ENCODE measurements around the gene TAGLN.
"Not testable (repeated sequence)": the region's sequence is repeated elsewhere in the genome, so short reads cannot be mapped to it uniquely, and the experiment has no call there.

The TAGLN gene

GRCh38 chr11:117197516-117198456, 1.4 kb upstream of the TAGLN start:
- no peak for DNase-seq

- no peak for DNase-seq
Observed at GRCh38 chr11:117198613-117199012, 557 bp upstream of the TAGLN start.

GRCh38 chr11:117199916-117200812, 994 bp downstream of the TAGLN start:
- no peak for DNase-seq

- no peak for DNase-seq
Observed at GRCh38 chr11:117200813-117201657, 1.9 kb downstream of the TAGLN start.

- no peak for DNase-seq
Observed at GRCh38 chr11:117201658-117202305, 2.6 kb downstream of the TAGLN start.

- no peak for DNase-seq
Observed at GRCh38 chr11:117202386-117203068, 3.4 kb downstream of the TAGLN start.

GRCh38 chr11:117203069-117203407, 3.9 kb downstream of the TAGLN start:
- DNase-seq = no peak

- no peak for DNase-seq
Observed at GRCh38 chr11:117204283-117205080, 5.3 kb downstream of the TAGLN start.

- no peak for DNase-seq
Observed at GRCh38 chr11:117205211-117205818, 6.1 kb downstream of the TAGLN start.

- DNase-seq = not testable (repeated sequence)
Observed at GRCh38 chr11:117206111-117206510, 6.9 kb downstream of the TAGLN start.

GRCh38 chr11:117206859-117207258, 7.7 kb downstream of the TAGLN start:
- not testable (repeated sequence) for DNase-seq

GRCh38 chr11:117207481-117207880, 8.3 kb downstream of the TAGLN start:
- not testable (repeated sequence) for DNase-seq

GRCh38 chr11:117208710-117209109, 9.5 kb downstream of the TAGLN start:
- peak; percentile 11 for DNase-seq

- not testable (repeated sequence) for DNase-seq
Observed at GRCh38 chr11:117209351-117210125, 10.4 kb downstream of the TAGLN start.

GRCh38 chr11:117210620-117211019, 11.4 kb downstream of the TAGLN start:
- no peak for DNase-seq

GRCh38 chr11:117212697-117213355, 13.7 kb downstream of the TAGLN start:
- DNase-seq = no peak

GRCh38 chr11:117214404-117215110, 15.4 kb downstream of the TAGLN start:
- DNase-seq = no peak

Data from NCI-H69 (cell line).